ENCODE data around the gene RNASEH2A.

- TF ChIP-seq ZNF274 (CRISPR knock-in tag; IDR thresholded peaks at IDR 0.05), result no peak
- TF ChIP-seq THYN1 (CRISPR knock-in tag; IDR thresholded peaks at IDR 0.05; ENCODE audit: borderline replicate concordance, low read depth), result no peak
- no peak for TF ChIP-seq LRRFIP1 (CRISPR knock-in tag; conservative IDR thresholded peaks at IDR 0.05)
- no peak for TF ChIP-seq PAWR (CRISPR knock-in tag; IDR thresholded peaks at IDR 0.05; ENCODE audit: borderline replicate concordance)
- no peak for TF ChIP-seq ZBTB33 (CRISPR knock-in tag; IDR thresholded peaks at IDR 0.05)
Measured at GRCh38 chr19:12784394-12784870, 22.0 kb upstream of the RNASEH2A start.
